Measurements from ENCODE around the gene TFPT.

The TFPT gene

GRCh38 chr19:54148158-54148557 lies 32.7 kb upstream of the TFPT start:
- DNase-seq = no peak

GRCh38 chr19:54147676-54148075 lies 32.2 kb upstream of the TFPT start:
- no peak for DNase-seq

DNA sequence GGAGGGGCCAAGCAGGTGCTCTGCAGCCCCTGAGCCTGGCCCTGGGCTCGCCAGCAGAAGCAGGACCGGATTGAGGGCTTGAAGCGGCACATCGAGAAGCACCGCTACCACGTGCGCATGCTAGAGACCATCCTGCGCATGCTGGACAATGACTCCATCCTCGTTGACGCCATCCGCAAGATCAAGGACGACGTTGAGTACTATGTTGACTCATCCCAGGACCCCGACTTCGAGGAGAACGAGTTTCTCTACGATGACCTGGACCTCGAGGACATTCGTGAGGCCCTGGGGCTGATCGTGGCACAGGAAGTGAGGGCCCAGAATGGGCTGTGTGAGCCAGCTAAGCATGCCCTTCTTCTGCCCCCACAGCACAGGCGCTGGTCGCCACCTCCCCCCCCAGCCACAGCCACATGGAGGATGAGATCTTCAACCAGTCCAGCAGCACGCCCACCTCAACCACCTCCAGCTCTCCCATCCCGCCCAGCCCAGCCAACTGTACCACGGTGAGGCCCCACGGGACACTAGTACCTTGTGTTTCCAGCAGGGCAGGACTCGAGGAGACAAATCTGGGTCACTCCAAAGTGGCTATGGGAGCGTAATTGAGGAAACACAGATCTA lies 30.2 kb upstream of the TFPT start:
- no peak for DNase-seq

DNA sequence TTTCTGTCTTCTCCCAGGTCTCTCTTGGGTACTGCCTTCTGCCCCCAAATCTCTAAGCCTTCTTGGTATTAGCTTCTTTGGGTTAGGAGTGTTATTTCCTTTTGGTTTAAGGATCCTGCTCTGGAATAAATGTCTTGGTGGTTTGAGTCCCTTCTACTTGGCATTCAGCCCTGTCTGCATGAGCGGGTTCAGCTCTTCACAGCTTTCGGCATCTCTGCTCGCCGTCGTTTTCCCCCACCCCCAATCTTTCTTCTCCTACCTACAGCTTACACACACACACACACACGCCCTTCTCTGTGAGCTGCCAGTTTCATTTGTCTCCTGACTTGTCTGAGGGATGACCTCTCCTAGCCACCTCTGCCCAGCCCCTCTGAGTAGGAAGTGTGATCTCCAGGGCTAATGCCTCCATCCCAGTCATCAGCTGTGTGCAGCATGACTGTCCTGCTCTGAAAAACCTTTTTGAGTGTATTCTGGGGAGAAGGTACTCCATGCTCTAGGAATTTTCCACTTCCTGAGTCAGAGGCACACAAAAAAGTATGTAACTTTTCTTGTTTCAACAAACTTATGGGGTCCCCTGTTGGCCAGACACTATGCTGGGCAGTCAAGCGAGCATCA lies 26.8 kb upstream of the TFPT start:
- no peak for DNase-seq

DNA sequence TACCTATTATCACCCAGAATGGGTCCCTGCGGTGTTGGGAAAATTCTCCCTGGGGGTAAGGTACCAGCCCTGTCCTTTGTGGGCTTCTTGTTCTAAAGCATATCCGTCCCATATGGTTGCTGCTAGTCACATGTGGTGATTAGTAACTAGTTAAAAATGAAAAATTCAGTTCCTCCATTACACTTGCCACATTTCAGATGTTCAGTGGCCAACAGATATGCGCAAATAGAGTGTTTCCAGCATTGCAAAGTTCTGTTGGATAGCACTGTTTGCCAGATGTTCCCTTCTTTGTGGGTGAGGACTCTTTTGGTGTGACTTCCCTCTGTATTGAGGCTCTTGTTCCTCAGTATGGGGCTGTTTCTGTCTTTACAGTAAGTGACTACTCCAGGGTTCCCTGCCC lies 25.9 kb upstream of the TFPT start:
- DNase-seq = no peak

- no peak for DNase-seq
Measured at GRCh38 chr19:54138489-54139256, 23.2 kb upstream of the TFPT start.

- DNase-seq = no peak
Measured at GRCh38 chr19:54137699-54138488, 22.4 kb upstream of the TFPT start, which contains the start of gene CNOT3. Gene CNOT3 (plus strand): TSS chr19:54137762. CDS start chr19:54142979, 5,217 bp downstream.

- DNase-seq = peak; percentile 99
Measured at GRCh38 chr19:54136864-54137698, 21.6 kb upstream of the TFPT start.

DNA sequence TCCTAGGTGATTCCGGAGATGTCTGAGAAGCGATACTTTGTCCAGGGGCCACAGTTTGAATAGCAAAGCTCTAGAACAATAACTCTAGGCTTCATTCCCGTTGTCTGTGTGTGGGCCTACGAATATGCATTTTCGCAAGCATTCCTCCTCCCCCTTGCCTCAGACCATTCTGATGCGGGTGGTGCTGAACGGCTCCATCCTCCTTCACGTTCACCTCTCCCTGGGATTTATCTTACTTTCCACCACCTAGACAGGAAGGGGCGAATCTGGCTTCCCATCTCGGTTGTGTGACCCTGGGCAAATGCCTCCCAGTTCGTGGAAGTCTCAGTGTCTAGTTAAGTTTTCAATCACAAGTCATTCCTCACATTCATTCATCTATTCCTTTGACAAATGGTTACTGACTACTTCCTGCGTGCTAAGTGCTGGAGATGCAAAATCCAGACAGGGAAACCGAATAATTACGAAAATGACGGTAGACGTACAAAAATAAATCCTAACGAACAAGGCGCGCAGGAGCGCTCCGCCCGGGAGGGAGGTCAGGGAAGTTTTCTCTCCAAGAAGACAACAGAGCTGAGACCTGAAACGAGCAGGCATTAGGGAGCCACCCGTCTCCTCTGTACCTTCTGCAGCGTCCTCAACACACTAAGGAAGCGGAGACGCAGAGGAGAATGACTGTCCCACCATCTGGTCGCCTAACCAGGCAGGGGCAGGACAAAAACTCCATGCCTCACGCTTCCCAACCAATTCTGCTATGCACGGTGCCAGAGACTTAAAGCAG lies 20.8 kb upstream of the TFPT start:
- DNase-seq = no peak

GRCh38 chr19:54133957-54134590 lies 18.6 kb upstream of the TFPT start:
- DNase-seq = no peak

GRCh38 chr19:54133312-54133956 lies 18.0 kb upstream of the TFPT start:
- DNase-seq = peak; percentile 72

GRCh38 chr19:54129617-54129996 lies 14.2 kb upstream of the TFPT start:
- no peak for DNase-seq

GRCh38 chr19:54128796-54129616 lies 13.5 kb upstream of the TFPT start:
- DNase-seq = no peak

DNA sequence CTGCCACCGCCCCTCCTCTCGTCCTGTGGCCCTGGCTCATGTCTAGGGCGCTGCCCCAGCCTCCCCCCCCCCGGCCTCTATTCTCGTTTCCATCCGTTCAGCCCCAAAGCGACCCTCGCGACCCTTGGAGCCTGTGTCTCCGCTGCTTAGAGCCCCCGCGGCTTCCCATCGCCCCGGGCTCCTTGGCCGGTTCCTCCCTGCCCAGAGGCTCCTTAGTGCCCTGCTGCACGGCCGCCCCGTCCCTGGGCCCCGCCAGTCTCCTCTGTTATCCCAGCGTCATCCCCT lies 12.9 kb upstream of the TFPT start:
- no peak for DNase-seq

DNA sequence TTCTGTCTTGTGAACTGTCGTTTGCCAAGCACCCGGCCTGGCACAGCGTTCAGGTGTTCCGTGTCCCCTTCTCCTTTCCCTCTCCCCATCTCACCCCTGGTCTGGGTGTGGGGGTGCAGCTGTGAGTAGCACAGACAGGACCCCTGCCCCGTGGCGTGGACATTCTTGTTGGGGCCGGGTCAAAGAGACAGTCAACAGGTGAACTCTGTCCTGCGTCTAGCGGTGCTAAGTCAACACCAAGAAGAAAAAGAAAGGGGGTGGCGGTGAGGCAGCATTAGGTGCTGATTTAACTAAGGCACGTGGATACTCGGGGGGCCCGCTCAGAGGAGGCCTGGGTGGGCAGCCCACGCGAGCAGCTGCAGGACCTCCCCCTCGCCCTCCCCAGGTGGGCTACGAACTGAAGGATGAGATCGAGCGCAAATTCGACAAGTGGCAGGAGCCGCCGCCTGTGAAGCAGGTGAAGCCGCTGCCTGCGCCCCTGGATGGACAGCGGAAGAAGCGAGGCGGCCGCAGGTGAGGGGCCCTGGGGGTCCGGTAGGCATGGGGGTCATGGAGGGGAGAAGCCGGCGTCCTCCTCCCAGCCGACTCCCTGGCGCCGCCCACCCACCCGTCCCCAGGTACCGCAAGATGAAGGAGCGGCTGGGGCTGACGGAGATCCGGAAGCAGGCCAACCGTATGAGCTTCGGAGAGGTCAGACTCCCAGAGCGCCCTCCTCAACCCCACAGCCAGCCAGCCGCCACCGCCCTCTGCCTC lies 12.4 kb upstream of the TFPT start:
- DNase-seq = no peak

DNA sequence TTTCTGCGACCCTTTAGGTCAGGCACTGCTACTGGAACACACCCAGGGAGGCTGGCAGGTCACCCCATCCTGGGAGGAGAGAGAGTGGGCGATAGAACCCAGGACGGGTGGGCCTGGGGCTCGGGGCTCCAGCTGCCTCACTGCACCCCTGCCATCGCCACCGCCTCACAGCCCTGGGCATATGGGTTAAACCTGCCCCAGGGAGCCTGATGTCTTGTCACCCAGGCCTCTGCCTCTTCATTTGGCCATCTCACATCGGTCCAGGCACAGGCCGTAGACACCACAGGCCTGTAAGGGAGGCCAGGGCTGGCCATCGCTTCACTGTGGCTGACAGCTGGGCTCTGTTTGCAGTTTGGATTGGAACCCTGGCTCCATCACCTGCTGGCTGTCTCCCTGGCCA lies 10.3 kb upstream of the TFPT start:
- no peak for DNase-seq

- DNase-seq = no peak
Measured at GRCh38 chr19:54124393-54124792, 8.9 kb upstream of the TFPT start.

- no peak for DNase-seq
Measured at GRCh38 chr19:54123682-54124081, 8.2 kb upstream of the TFPT start.

DNA sequence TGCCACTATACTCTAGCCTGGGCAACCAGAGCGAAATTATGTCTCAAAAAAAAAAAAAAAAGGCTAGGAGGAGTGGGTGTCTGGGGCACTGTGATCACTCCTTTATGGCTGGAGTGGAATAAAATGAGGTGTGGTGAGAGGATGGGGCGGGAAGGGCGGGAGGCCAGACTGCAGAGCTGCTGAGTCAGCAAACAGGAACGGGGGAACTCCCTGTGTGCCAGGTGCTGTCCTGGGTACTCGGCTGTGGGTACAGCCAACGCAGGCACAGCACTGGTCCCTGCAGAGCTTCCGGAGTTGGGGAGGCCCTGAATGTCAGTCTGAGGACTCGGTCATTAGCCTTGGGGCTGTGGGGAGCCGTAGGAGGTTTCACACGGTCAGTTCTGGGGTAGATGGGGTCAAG lies 5.8 kb upstream of the TFPT start:
- no peak for DNase-seq
